ENCODE results near the gene GBP7.

DNA sequence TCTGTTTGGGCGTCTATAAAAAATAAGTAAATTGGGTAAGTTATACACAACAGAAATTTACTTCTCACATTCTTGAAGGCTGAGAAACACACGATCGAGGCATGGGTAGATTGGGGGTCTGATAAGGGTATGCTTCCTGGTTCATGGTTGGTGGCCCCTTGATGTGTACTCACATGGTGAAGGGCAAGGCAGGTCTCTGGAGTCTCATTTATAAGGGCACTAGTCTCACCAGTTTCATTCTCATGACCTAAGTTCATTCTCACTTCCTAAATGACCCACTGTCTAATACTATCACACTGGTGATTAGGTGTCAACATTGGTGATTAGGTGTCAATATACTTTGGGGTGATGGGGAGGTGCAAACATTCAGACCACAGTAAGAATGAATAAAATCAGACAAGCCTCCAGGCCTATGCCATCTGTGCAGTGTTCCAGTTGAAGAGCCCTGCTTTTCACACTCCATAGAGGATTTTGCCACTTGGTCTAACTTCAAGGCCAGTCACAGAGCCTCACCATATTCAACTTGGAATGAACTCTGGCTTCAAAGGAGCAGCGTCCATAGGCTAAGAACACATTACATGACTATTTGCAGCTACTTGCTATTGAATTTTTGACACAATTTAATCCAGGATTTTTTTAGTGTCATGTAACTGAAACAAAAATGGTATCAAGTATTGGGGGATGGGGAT lies 25.4 kb upstream of the GBP7 start:
- TF ChIP-seq, protein P1, sequence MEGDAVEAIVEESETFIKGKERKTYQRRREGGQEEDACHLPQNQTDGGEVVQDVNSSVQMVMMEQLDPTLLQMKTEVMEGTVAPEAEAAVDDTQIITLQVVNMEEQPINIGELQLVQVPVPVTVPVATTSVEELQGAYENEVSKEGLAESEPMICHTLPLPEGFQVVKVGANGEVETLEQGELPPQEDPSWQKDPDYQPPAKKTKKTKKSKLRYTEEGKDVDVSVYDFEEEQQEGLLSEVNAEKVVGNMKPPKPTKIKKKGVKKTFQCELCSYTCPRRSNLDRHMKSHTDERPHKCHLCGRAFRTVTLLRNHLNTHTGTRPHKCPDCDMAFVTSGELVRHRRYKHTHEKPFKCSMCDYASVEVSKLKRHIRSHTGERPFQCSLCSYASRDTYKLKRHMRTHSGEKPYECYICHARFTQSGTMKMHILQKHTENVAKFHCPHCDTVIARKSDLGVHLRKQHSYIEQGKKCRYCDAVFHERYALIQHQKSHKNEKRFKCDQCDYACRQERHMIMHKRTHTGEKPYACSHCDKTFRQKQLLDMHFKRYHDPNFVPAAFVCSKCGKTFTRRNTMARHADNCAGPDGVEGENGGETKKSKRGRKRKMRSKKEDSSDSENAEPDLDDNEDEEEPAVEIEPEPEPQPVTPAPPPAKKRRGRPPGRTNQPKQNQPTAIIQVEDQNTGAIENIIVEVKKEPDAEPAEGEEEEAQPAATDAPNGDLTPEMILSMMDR (conservative IDR thresholded peaks at IDR 0.05), result no peak
- no peak for TF ChIP-seq EZH2 (IDR thresholded peaks at IDR 0.05; ENCODE audit: low read depth)
